NCI-H774 (cell line): Measurements from ENCODE around the gene PTPRC.
"Not testable (repeated sequence)": the region's sequence is repeated elsewhere in the genome, so short reads cannot be mapped to it uniquely, and the experiment has no call there.

Experiments
- DNase-seq: peaks from one replicate; lab custom pipeline; 2025; lab: John Stamatoyannopoulos, UW

Gene PTPRC, protein sequence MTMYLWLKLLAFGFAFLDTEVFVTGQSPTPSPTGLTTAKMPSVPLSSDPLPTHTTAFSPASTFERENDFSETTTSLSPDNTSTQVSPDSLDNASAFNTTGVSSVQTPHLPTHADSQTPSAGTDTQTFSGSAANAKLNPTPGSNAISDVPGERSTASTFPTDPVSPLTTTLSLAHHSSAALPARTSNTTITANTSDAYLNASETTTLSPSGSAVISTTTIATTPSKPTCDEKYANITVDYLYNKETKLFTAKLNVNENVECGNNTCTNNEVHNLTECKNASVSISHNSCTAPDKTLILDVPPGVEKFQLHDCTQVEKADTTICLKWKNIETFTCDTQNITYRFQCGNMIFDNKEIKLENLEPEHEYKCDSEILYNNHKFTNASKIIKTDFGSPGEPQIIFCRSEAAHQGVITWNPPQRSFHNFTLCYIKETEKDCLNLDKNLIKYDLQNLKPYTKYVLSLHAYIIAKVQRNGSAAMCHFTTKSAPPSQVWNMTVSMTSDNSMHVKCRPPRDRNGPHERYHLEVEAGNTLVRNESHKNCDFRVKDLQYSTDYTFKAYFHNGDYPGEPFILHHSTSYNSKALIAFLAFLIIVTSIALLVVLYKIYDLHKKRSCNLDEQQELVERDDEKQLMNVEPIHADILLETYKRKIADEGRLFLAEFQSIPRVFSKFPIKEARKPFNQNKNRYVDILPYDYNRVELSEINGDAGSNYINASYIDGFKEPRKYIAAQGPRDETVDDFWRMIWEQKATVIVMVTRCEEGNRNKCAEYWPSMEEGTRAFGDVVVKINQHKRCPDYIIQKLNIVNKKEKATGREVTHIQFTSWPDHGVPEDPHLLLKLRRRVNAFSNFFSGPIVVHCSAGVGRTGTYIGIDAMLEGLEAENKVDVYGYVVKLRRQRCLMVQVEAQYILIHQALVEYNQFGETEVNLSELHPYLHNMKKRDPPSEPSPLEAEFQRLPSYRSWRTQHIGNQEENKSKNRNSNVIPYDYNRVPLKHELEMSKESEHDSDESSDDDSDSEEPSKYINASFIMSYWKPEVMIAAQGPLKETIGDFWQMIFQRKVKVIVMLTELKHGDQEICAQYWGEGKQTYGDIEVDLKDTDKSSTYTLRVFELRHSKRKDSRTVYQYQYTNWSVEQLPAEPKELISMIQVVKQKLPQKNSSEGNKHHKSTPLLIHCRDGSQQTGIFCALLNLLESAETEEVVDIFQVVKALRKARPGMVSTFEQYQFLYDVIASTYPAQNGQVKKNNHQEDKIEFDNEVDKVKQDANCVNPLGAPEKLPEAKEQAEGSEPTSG (N-terminal part only)

DNA sequence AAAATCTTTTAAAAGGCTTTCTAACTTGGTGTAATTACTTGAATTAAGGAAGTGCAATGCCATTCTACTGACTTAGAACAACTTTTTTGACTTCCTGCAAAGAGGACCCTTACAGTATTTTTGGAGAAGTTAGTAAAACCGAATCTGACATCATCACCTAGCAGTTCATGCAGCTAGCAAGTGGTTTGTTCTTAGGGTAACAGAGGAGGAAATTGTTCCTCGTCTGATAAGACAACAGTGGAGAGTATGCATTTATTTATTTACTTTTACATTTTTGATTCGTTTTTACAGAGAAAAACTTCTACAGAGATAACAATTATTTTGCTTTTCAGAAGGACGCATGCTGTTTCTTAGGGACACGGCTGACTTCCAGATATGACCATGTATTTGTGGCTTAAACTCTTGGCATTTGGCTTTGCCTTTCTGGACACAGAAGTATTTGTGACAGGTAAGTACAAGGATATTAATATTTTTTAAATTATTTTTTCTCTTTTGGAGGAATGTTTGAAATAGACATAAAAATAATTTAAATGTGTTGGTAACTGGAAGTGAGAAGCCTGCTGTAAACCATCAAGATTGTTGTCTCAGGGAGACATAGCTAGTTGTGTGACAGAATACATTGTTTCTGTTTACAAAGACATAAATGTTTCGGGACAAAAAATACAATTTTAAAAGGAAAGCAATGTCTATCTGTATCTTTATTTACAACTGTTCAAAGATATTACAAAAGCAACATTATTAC, at the start of gene PTPRC:
Gene PTPRC (plus strand): TSS at position 147 of the 742 bp plus-strand sequence. CDS start 229 bp downstream, at position 376.
- DNase-seq, result no peak

DNA sequence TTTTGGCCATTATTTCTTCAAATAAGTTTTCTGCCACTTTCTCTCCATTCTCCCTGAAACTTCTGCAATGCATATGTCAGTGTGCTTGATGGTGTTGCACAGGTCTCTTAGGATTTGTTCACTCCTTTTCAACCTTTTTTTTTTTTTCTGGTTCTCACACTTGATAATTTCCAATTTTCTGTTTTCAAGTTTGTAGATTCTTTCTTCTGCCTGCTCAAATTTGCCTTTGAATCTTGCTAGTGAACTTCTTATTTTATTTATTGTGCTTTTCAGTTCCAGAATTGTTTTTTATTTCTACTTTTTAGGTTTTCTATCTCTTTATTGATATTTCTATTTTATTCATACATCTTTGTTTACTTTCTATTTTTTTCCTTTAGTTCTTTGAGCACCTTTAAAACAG, 48.4 kb upstream of the PTPRC start:
- DNase-seq, result no peak

DNA sequence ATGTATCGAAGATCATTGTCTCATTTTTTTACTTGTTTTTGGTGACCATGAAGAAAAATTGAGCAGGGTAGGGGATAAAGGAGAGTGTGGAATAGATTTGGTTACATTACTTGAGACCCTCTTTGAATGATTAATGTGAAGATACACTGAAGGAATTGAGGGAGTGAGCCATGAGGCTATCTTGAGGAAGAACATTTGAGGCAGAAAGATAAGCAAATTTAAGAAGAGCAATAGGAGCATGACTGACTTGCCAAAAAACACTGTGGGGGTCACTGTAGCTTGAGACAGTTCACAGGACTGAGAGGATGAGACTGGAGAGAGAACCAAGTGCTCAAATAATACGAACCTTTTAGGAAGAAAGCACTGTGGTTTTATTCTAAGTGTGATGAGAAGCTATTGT, 43.1 kb upstream of the PTPRC start:
- DNase-seq, result no peak

DNA sequence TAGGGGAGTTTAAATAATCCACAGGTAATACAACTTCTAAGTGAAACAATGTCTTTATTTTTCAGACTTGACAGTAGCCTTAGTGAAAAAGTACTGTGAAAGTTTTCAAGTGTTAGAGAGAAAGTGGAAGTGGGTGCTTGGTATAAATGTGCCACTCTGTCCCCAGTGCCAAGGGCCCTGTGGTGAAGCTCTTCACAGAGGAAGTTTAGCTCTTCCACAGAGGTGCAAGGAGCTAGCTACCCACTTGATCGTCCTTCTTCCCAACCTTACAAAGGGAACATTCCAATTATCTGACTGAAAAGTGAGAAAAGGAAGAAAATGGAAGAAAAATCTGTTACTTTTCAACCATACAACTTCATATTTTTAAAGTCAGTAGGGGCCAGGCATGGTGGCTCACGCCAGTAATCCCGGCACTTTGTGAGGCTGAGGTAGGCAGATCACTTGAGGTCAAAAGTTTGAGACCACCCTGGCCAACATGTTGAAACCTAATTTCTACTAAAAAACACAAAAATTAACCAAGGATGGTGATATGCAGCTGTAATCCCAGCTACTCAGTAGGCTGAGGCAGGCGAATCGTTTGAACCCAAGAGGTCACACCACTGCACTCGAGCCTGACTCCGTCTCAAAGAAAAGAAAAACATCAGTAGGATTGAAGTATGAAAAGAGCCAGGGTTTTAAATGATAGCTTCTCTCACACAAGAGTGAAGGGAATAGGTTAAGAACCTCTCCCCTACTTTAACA, 41.0 kb upstream of the PTPRC start:
- no peak for DNase-seq

DNA sequence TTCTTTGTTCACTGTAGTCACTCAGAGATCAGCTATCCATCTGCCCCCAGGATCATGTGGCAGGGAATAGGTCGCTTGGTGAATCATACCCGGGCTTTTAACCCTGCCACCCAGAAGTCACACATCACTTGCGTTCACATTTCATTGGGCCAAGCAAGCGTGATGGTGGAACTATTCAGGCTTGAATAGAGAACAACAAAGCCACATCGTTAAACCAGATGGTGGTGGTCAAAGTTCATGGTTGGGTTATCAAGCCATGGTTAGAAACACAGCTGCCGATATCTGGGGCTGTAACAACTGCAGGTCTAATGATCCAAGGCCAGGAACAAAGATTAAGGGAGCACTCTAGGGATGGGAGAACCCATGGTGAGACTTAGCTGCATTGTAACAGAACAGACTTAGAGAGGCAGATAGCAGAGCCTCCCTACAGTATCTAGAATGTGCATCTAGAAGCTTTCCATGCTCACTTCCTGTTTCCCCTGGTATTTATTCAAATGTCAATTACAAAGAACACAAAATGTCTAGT, 40.0 kb upstream of the PTPRC start:
- no peak for DNase-seq

DNA sequence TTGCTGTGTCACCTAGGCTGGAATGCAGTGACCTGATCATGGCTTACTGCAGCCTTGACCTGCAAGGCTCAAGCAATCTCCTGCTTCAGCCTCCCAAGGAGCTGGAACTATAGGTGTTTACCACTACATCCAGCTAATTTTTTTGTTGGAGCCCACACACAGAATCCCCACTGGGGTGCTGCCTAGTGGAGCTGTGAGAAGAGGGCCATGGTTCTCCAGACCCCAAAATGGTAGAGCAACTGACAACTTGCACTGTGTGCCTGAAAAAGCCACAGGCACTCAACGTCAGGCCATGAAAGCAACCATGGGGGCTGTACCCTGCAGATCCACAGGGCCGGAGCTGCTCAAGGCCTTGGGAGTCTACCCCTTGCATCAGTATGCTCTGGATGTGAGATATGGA, 39.1 kb upstream of the PTPRC start:
- DNase-seq, result no peak

DNA sequence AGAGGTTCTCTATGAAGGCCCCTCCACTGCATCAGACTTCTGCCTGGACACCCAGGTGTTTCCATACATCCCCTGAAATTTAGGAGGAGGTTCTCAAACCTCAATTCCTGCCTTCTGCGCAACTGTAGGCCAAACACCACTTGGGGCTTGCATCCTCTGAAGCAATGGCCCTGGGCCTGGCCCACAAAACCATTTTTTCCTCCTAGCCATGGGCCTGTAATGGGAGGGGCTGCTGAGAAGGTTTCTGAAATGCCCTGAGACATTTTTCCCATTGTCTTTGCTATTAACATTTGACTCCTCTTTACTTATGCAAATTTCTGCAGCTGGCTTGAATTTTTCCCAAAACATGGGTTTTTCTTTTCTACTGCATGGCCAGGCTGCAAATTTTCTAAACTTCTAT, 37.9 kb upstream of the PTPRC start:
- no peak for DNase-seq

DNA sequence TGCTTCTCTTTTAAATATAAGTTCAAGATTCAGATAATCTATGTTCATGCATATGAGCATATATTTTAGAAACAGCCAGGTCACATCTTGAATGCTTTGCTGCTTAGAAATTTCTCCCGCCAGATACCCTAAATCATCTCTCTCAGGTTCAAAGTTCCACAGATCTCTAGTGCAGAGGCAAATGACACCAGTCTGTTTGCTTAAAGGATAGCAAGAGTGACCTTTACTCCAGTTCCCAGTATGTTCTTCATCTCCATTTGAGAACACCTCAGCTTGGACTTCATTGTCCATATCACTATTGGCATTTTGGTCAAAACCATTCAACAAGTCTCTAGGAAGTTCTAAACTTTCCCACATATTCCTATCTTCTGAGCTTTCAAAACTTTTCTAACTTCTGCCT, 37.5 kb upstream of the PTPRC start:
- DNase-seq, result not testable (repeated sequence)

DNA sequence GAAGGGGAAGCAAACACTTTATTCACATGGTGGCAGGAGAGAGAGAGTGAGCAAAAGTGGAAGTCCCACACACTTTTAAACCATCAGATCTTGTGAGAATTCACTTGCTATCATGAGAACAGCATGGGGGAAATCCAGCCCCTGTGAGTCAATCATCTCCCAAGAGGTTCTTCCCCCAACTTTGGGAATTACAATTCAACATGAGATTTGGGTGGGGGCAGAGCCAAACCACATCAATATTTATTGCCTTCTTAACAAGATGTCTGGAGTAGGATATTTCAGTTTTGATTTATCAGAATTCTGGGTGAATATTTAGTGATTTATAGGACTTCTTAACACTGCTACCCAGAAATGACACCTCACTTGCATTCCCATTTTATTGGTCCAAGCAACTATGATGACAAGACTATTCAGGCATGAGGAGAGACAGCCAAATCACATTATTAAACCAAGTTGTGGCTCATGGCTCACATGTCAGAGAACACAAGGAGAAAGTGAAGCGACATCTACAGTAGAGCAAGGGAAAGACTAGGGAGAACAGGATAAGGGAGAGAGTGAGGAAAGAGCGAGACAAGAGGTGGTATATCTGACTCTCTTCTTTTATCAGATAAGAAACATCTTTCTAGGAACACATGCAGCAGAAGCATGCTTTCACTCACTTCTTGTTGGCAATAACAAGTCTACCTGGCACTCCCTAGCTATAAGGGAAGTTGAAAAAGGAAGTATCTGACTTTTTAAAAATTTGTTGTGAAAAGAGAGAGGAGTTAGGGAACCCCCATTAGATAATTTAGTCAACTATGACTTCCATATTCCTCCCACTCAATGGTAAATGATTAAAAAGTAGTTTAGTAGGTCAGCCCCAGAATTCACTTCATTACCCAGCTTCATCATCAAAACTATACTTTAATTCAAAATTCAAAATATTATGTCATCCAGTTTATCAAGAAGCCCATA, 36.6 kb upstream of the PTPRC start:
- no peak for DNase-seq

DNA sequence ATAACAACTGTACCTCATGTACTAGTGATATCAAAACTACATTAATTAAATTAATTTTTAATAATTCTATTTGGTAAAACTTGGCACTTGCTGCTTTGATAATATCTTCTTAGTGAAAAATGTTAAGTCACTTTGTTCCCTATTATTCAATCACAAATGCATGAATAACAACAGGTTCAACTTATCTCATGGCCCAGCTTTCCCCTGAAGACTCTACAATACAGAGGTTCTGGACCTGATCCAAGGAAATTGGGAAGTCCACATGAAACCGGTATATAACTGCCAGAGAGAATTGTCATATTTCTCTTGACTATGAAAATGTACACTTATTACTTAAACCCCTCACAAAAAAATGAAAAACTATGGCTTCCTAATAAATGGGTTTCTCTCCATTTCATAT, 33.9 kb upstream of the PTPRC start:
- DNase-seq, result no peak

DNA sequence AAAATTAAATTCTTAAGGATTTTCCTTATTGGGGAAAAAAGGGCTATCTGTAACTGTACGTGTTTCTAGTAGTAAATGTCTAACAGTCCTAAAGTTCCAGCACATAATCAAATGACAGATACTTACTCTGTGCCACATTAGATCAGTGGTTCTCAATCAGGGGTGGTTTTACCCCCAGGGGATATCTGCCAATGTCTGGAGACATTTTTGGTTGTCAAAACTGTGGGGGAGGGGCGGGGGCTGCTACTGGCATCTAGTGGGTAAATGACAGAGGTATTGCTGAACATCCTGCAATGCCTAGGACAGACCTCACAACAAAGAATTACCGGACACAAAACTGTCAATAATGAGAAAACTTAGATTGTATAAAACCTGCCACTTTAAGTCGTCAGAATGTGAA, 33.4 kb upstream of the PTPRC start:
- no peak for DNase-seq

DNA sequence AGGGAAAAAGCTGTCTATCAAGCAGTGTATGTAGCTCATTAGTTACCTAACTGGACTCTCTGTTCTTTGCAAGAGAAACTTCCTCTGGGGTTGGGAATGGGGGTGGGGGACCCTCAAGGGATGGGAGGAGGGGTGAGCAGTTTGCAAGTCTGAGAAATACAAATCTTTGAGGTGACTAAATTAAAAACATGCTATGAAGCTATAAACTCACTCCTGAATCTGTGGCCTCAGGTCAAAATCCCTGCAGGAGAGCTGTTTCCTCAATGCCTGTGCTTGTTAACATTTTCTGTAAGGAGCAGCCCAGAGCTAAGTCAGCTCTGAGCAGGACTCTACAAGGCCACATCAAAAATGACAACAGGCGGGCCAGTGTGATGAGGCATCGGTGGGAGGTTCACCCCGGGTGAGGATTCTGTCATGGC, 32.8 kb upstream of the PTPRC start:
- no peak for DNase-seq

DNA sequence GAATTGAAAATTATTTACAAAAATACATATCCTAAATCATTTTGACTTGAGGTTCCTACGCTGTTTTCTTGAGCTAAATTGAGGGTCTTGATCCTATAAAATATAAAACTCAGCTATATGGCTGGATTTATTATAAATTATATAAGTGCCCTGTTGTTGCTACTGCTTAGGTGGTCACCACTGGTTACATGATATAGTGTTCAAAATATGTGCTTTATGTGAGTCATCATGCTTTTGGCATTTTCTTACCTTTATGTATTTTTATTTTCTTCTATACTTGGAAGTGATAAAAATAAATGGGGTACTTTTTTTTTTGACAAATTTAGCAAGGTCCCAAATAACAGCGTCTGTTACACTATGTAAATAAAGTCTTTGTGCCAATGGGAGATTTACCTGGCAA, 31.1 kb upstream of the PTPRC start:
- no peak for DNase-seq

DNA sequence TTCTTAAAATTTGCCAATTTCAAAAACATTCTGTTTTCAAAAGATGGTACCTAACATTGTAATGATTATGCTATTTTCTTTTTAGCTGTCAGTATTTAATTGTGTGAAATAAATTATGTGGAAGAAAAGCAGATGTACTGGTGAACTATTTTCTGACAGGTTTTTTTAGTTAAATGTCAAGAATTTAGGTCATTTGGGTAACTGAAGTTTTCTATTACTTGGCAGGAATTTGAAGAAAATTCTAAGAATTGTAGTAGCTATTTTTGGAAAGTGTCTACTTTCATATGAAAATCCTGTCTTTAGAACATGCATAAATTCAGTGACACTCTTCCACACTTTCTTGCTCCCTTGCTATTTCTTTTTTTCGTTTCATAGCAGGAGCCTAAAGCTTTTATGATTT, 28.5 kb upstream of the PTPRC start:
- DNase-seq, result no peak

DNA sequence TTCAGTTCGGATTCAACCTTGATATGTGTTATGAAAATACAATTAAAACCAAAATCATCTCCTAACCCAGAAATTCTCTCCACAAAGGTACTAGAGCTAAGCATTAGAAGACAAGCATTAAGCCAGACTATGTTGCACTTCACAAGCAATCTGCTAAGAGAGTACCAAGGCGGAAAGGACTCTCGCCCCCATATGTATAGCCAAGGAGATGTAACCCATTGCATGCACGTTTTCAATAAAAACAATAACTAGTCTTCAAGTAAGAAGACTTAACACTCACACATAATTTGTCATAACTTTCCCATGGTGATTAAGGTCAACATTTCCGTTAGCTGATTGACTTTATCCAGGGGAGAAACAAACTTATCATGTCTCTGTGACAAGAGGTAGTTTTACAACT, 27.6 kb upstream of the PTPRC start:
- DNase-seq, result no peak

DNA sequence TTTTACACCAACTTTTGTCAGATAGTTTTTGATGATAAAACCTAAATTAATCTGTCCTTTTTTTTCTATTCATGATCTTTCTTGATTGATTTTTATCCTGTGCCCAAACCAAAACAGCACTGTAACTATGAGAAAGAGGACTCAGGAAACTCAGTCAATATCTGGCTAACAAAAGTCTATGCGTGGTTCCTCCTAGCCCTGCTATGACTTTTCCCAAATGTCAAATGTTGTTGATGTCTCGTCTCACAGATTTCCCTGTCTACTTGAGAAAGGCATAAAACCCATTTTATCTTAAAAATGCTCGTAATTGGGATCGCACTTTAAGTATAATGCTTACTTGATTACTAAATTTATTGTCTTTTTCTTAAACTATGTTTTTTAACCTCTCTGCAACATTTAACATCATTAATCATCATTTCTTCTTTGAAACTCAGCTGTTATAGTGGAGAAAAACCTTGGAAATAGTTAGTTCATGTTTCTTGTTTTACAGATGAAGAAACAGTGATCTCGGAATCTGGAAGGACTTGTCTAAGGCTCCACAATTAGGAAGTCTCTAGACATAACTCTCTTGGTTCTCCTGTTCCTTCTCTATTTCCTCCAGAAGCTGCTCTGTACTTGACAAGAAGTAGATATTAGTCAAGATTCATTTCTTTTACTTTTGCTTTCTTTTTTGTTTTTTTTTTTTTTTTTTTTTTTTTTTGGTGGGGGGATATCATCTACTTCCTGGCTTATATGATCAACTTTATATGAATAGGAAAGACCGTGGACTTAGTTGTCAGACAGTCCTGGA, 26.2 kb upstream of the PTPRC start:
- no peak for DNase-seq

DNA sequence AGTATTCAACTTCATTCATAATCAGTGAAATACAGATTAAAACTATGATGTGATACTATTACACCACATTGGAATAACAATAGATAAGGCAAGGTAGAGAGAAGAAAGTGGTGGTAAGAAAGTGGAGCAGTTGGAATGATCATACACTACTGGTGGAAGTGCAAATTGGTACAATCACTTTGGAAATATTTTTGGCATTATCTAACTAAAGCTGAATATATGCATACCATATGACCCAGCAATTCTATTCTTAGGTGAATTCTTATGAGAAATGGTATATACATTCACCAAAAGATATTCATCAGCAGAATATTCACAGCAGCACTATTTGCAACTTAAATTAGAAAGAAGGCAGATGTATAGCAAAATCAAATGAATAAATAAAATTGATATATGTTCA, 21.4 kb upstream of the PTPRC start:
- no peak for DNase-seq

DNA sequence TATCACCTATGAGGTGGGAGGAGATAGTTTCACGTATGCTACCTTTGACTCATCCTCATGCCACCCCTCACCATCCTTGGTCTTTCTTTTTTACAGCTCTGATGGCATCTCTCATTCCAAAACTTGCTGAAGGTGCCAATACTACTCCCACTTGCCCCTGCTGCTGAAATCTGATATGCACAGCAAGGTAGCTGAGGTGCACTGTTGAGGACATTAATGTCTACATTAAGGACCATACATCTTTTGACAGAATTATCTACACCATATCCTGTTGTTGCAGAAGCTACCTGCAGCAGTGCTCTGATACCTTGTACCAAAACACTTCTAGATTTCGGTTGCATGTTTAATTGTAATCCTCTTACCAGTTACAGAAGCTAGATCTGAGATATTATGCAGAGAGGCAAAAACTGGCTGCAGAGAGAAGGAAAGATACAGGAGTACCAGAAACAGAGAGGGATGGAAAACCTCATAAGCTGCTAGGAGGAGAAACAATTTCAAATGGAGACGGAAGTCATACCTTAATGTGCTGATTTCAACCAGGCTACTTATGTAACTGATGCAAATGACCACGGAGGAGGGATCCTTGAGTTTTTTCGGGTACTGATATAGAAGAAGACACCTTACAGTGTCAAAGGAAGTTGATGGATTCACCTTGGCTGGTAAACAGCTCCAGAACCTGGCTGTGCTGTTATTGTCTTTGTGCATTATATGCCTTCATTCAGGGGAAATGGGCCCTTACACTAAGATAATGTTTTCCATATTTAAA, 19.3 kb upstream of the PTPRC start:
- no peak for DNase-seq
